SK-N-SH (cell line): ENCODE data around the gene KCNE3. TPM values are rescaled to one million over a fixed set of nuclear protein-coding genes. Genes with fewer than 3 reads are reported as not detected.

ENCODE experiments used
- CTCF ChIA-PET: fragments of 300-600, 350-600 bp; formaldehyde crosslinking; extraction: SDS; loops from one replicate; lab custom pipeline; 2021; lab: Yijun Ruan, JAX
- POLR2A ChIA-PET: fragments of 350-600 bp; sonication (Branson Sonifier 250); formaldehyde crosslinking; extraction: SDS; loops from one replicate; lab custom pipeline; 2020; ENCODE audit warnings: antibody characterized with exemption, inconsistent platforms; lab: Yijun Ruan, JAX
- DNase-seq: peaks from one replicate; pipeline ENCODE4 v3.0.0; 2012
- H2AFZ ChIP-seq: fragments of 200-600 bp; sonication (generic); 2 replicates; pipeline ENCODE4 v1.8.1; 2016; ENCODE audit warnings: antibody characterized with exemption, mild to moderate bottlenecking, low read depth
- H3F3A ChIP-seq: fragments of 200-600 bp; sonication (generic); replicated peaks from 2 replicates; pipeline ENCODE3; 2016; ENCODE audit warnings: antibody characterized with exemption, mild to moderate bottlenecking; ENCODE audit not compliant: insufficient read depth
- H3K27ac ChIP-seq, 2 experiments: fragments of 200-500 bp in 1 of 2; fragments of 200-600 bp in 1 of 2; sonication (Bioruptor generic) in 1 of 2; sonication (generic), shearing (Covaris generic) in 1 of 2; 2 replicates each; pipeline versions ENCODE4 v1.5.1 to v1.6.1; 2014 to 2016; ENCODE audit warnings: low read depth in 2 of 2, inconsistent platforms in 1 of 2, low read length in 1 of 2, mild to moderate bottlenecking in 1 of 2, mixed read lengths in 1 of 2
- H3K27me3 ChIP-seq: fragments of 200-600 bp; sonication (generic), shearing (Covaris generic); 2 replicates; pipeline ENCODE4 v1.6.1; 2016; ENCODE audit warnings: mixed run types; ENCODE audit not compliant: insufficient read depth
- H3K36me3 ChIP-seq, 2 experiments: fragments of 200-500 bp in 1 of 2; fragments of 200-600 bp in 1 of 2; sonication (Bioruptor generic) in 1 of 2; sonication (generic) in 1 of 2; replicated peaks in 1 of 2; 2 replicates each; pipeline versions ENCODE3 to v1.5.1; 2014 to 2016; ENCODE audit warnings: low read length in 1 of 2, mild to moderate bottlenecking in 1 of 2; ENCODE audit not compliant: insufficient read depth in 2 of 2, control insufficient read depth in 1 of 2
- H3K4me1 ChIP-seq, 2 experiments: fragments of 200-500 bp in 1 of 2; fragments of 200-600 bp in 1 of 2; sonication (Bioruptor generic) in 1 of 2; sonication (generic), shearing (Covaris generic) in 1 of 2; 2 replicates each; pipeline versions ENCODE4 v1.5.1 to v1.6.1; 2014 to 2016; ENCODE audit warnings: low read depth in 1 of 2, low read length in 1 of 2, mixed run types in 1 of 2; ENCODE audit not compliant: insufficient read depth in 2 of 2, control insufficient read depth in 1 of 2
- H3K4me2 ChIP-seq: fragments of 200-600 bp; sonication (generic), shearing (Covaris generic); 2 replicates; pipeline ENCODE4 v1.6.1; 2017; ENCODE audit warnings: mixed run types
- H3K4me3 ChIP-seq, 2 experiments: fragments of 200-500 bp in 1 of 2; fragments of 200-600 bp in 1 of 2; sonication (Bioruptor generic) in 1 of 2; sonication (generic), shearing (Covaris generic) in 1 of 2; 2 replicates each; pipeline versions ENCODE4 v1.5.1 to v1.8.1; 2014 to 2016; ENCODE audit warnings: low read depth in 2 of 2, inconsistent platforms in 1 of 2, low read length in 1 of 2, mild to moderate bottlenecking in 1 of 2, mixed read lengths in 1 of 2, moderate library complexity in 1 of 2
- H3K79me2 ChIP-seq: fragments of 200-600 bp; sonication (generic); 2 replicates; pipeline ENCODE4 v1.8.1; 2017; ENCODE audit warnings: mild to moderate bottlenecking; ENCODE audit not compliant: insufficient read depth
- H3K9ac ChIP-seq: fragments of 200-600 bp; sonication (generic); 2 replicates; pipeline ENCODE4 v1.6.1; 2017; ENCODE audit warnings: mixed run types
- H3K9me2 ChIP-seq: fragments of 200-600 bp; sonication (generic); 2 replicates; pipeline ENCODE4 v1.6.1; 2017; ENCODE audit warnings: mixed run types
- H3K9me3 ChIP-seq: fragments of 200-600 bp; sonication (generic); 2 replicates; pipeline ENCODE4 v1.6.1; 2017; ENCODE audit warnings: mixed run types, mild to moderate bottlenecking, moderate library complexity
- H4K20me1 ChIP-seq: fragments of 200-600 bp; sonication (generic); 2 replicates; pipeline ENCODE4 v1.6.1; 2017; ENCODE audit warnings: mild to moderate bottlenecking, mixed run types; ENCODE audit not compliant: insufficient read depth
- CHD2 ChIP-seq: fragments of 150-350 bp; IDR thresholded peaks from 2 replicates; pipeline ENCODE4 v1.6.1; 2018; ENCODE audit warnings: low read length; ENCODE audit not compliant: partially characterized antibody
- ELF1 ChIP-seq: IDR thresholded peaks from 2 replicates; pipeline ENCODE4 v1.4.0; 2012
- GATA2 ChIP-seq: sonication (generic); formaldehyde crosslinking; IDR thresholded peaks from 2 replicates; pipeline ENCODE4 v1.5.0; 2020; ENCODE audit warnings: mild to moderate bottlenecking, missing genetic modification reagents
- JUND ChIP-seq: IDR thresholded peaks from 2 replicates; pipeline ENCODE4 v1.4.0; 2012
- MEF2A ChIP-seq: IDR thresholded peaks from 2 replicates; pipeline ENCODE4 v1.4.0; 2012; ENCODE audit warnings: low read depth, borderline replicate concordance
- NFIC ChIP-seq: IDR thresholded peaks from 2 replicates; pipeline ENCODE4 v1.4.0; 2012; ENCODE audit warnings: borderline replicate concordance
- NRF1 ChIP-seq: IDR thresholded peaks from 2 replicates; pipeline ENCODE4 v1.6.1; 2012; ENCODE audit warnings: low read depth, mild to moderate bottlenecking, low read length
- POLR2AphosphoS5 ChIP-seq: IDR thresholded peaks from 2 replicates; pipeline ENCODE4 v1.6.1; 2012; ENCODE audit warnings: low read depth, low read length
- REST ChIP-seq: IDR thresholded peaks from 2 replicates; pipeline ENCODE4 v1.6.1; 2012; ENCODE audit warnings: mild to moderate bottlenecking, low read depth, low read length, moderate library complexity
- RFX5 ChIP-seq: IDR thresholded peaks from 2 replicates; pipeline ENCODE4 v1.6.1; 2012; ENCODE audit warnings: mild to moderate bottlenecking, improper control_type of control experiment, low read length
- SIN3A ChIP-seq: IDR thresholded peaks from 2 replicates; pipeline ENCODE4 v1.6.1; 2012; ENCODE audit warnings: low read depth, mild to moderate bottlenecking, low read length, moderate library complexity, borderline replicate concordance
- TAF1 ChIP-seq: IDR thresholded peaks from 2 replicates; pipeline ENCODE4 v1.6.1; 2012; ENCODE audit warnings: low read depth, mild to moderate bottlenecking, low read length, moderate library complexity, borderline replicate concordance
- WGBS: methylation state at CpG from one replicate; pipeline ENCODE4 v1.1.6; 2017; ENCODE audit warnings: low lambda C conversion rate; 5-methylcytosine and 5-hydroxymethylcytosine counted together
- polyA plus RNA-seq, 3 experiments: library from polyadenylated mRNA; depleted of rRNA; stranded (reverse); fragments of >200 nt; gene quantifications; 2 replicates each; pipeline ENCODE4 v1.2.3, GENCODE V29; 2012
- TF ChIP-seq, protein P1 (sequence below): fragments of 200-600 bp; sonication (generic); IDR thresholded peaks from 2 replicates; pipeline ENCODE4 v1.6.1; 2017; ENCODE audit warnings: antibody characterized with exemption, mild to moderate bottlenecking, moderate library complexity
- TF ChIP-seq, protein P2 (sequence below): IDR thresholded peaks from 2 replicates; pipeline ENCODE4; 2012

KCNE3 gene
- polyA plus RNA-seq, 1 of the 3 experiments (the other 2 are of a cell fraction) = not detected

GRCh38 chr11:74460481-74461154 is 6.7 kb downstream of the KCNE3 start:
- no peaks in the 10 kb centered on the region for H3F3A ChIP-seq
- no peaks in the 10 kb centered on the region for H3K4me1 ChIP-seq
- 57% methylated on average over 2 of the region's 2 CpGs for WGBS
- no peak overlapping the region for H2AFZ ChIP-seq
- ChIA-PET POLR2A (no interaction called here), CTCF (interaction anchor here (0.6 to 1.6 kb wide), 4 partner anchors 12 to 138 kb away, joined by 3 to 5 read pairs (median 4); no protein-coding TSS in a partner anchor)
- H4K20me1 ChIP-seq = no peaks in the 10 kb centered on the region
- H3K79me2 ChIP-seq = no peaks in the 10 kb centered on the region
- DNase-seq = no peak
- no peaks in the 10 kb centered on the region for H3K9me2 ChIP-seq
- no peak overlapping the region for H3K4me2 ChIP-seq
- no peak overlapping the region for H3K4me3 ChIP-seq
- H3K36me3 ChIP-seq = no peaks in the 10 kb centered on the region
- no peak overlapping the region for H3K27ac ChIP-seq
- no peaks in the 10 kb centered on the region for H3K9me3 ChIP-seq
- TF ChIP-seq GATA2 (CRISPR knock-in tag) (no peak), TAF1 (no peak), JUND (no peak), SIN3A (no peak), ELF1 (no peak), POLR2AphosphoS5 (no peak), NRF1 (no peak), REST (no peak), RFX5 (no peak), CHD2 (no peak), MEF2A (no peak), NFIC (no peak)
- TF ChIP-seq, protein P1, sequence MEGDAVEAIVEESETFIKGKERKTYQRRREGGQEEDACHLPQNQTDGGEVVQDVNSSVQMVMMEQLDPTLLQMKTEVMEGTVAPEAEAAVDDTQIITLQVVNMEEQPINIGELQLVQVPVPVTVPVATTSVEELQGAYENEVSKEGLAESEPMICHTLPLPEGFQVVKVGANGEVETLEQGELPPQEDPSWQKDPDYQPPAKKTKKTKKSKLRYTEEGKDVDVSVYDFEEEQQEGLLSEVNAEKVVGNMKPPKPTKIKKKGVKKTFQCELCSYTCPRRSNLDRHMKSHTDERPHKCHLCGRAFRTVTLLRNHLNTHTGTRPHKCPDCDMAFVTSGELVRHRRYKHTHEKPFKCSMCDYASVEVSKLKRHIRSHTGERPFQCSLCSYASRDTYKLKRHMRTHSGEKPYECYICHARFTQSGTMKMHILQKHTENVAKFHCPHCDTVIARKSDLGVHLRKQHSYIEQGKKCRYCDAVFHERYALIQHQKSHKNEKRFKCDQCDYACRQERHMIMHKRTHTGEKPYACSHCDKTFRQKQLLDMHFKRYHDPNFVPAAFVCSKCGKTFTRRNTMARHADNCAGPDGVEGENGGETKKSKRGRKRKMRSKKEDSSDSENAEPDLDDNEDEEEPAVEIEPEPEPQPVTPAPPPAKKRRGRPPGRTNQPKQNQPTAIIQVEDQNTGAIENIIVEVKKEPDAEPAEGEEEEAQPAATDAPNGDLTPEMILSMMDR = no peak
- TF ChIP-seq, protein P2, sequence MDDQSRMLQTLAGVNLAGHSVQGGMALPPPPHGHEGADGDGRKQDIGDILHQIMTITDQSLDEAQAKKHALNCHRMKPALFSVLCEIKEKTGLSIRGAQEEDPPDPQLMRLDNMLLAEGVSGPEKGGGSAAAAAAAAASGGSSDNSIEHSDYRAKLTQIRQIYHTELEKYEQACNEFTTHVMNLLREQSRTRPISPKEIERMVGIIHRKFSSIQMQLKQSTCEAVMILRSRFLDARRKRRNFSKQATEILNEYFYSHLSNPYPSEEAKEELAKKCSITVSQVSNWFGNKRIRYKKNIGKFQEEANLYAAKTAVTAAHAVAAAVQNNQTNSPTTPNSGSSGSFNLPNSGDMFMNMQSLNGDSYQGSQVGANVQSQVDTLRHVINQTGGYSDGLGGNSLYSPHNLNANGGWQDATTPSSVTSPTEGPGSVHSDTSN = no peak
- TF ChIP-seq, all 33 proteins: peak for 0
- no peak overlapping the region for H3K9ac ChIP-seq
- H3K27me3 ChIP-seq = no peaks in the 10 kb centered on the region
